AG04450 (cell line): Measurements from ENCODE around the gene CNTNAP5. TPM values are rescaled to one million over a fixed set of nuclear protein-coding genes. Genes with fewer than 3 reads are reported as not detected.

Experiments
- CTCF ChIA-PET: fragments of 300-600, 350-600 bp; formaldehyde crosslinking; extraction: SDS; loops from one replicate; lab custom pipeline; 2022; ENCODE audit warnings: antibody characterized with exemption, inconsistent platforms; lab: Charles Lee
- POLR2A ChIA-PET: fragments of 350-600 bp; formaldehyde crosslinking; extraction: SDS; loops from one replicate; lab custom pipeline; 2021; ENCODE audit warnings: antibody characterized with exemption, inconsistent platforms; lab: Yijun Ruan, JAX
- DNase-seq: peaks from one replicate; pipeline ENCODE4 v3.0.0-alpha.2; 2011; ENCODE audit warnings: low read depth, low spot score
- H3K27ac ChIP-seq: one replicate; pipeline ENCODE4 v1.5.1; 2012; ENCODE audit warnings: low read depth, low read length, control low read depth
- H3K27me3 ChIP-seq: one replicate; pipeline ENCODE4 v1.6.0; 2012; ENCODE audit warnings: low read length; ENCODE audit not compliant: control insufficient read depth, insufficient read depth
- H3K4me3 ChIP-seq: 2 replicates; pipeline ENCODE4 v1.5.1; 2011; ENCODE audit warnings: mild to moderate bottlenecking, low read depth, low read length, control low read depth
- H3K9me3 ChIP-seq: 2 replicates; pipeline ENCODE4 v1.5.1; 2012; ENCODE audit warnings: low read length; ENCODE audit not compliant: control insufficient read depth, insufficient read depth
- CTCF ChIP-seq: IDR thresholded peaks from 2 replicates; pipeline ENCODE4 v1.5.1; 2011; ENCODE audit warnings: low read depth, low read length, control low read depth, inconsistent platforms
- polyA plus RNA-seq: library from polyadenylated mRNA; depleted of rRNA; stranded (reverse); fragments of >200 nt; gene quantifications from 2 replicates; pipeline ENCODE4 v1.2.3, GENCODE V29; 2011

Gene CNTNAP5
- polyA plus RNA-seq, 1 experiment, result not detected

GRCh38 chr2:124065636-124066035, 40.5 kb downstream of the CNTNAP5 start:
- H3K27me3 ChIP-seq, result no peaks in the 10 kb centered on the region
- no peak for TF ChIP-seq CTCF
- CTCF ChIA-PET, result no interaction called here

GRCh38 chr2:124066776-124067175, 41.7 kb downstream of the CNTNAP5 start:
- no peak for TF ChIP-seq CTCF
- Histone ChIP-seq H3K27ac (no peak overlapping the region), H3K27me3 (no peaks in the 10 kb centered on the region), H3K9me3 (peaks cover 15% of the 10 kb centered on the region), H3K4me3 (no peak overlapping the region)
- DNase-seq, result no peak
- POLR2A ChIA-PET, result no interaction called here
- CTCF ChIA-PET, result no interaction called here

More at GRCh38 chr2:124065636-124066035, 40.5 kb downstream of the CNTNAP5 start:
- POLR2A ChIA-PET, result no interaction called here
- peaks cover 15% of the 10 kb centered on the region for H3K9me3 ChIP-seq
- H3K4me3 ChIP-seq, result no peak overlapping the region
- no peak for DNase-seq
- no peak overlapping the region for H3K27ac ChIP-seq

GRCh38 chr2:124079045-124079444, 54.0 kb downstream of the CNTNAP5 start:
- no peak overlapping the region for H3K4me3 ChIP-seq
- no peak for DNase-seq
- H3K27ac ChIP-seq, result no peak overlapping the region
- ChIA-PET POLR2A (no interaction called here), CTCF (no interaction called here)
- H3K9me3 ChIP-seq, result peaks cover 7% of the 10 kb centered on the region; the same call in 1 of the 2 replicates
- H3K27me3 ChIP-seq, result no peaks in the 10 kb centered on the region
- no peak for TF ChIP-seq CTCF

GRCh38 chr2:124080281-124081153, 55.4 kb downstream of the CNTNAP5 start:
- POLR2A ChIA-PET, result no interaction called here
- Histone ChIP-seq H3K27ac (no peak overlapping the region), H3K9me3 (peaks cover 12% of the 10 kb centered on the region), H3K4me3 (no peak overlapping the region), H3K27me3 (no peaks in the 10 kb centered on the region)
- no peak for TF ChIP-seq CTCF
- no peak for DNase-seq
- CTCF ChIA-PET, result no interaction called here

GRCh38 chr2:124081154-124081716, 56.1 kb downstream of the CNTNAP5 start:
- ChIA-PET CTCF (no interaction called here), POLR2A (no interaction called here)
- no peak overlapping the region for H3K4me3 ChIP-seq
- no peak for TF ChIP-seq CTCF
- H3K27ac ChIP-seq, result no peak overlapping the region
- H3K27me3 ChIP-seq, result no peaks in the 10 kb centered on the region
- no peak for DNase-seq
- H3K9me3 ChIP-seq, result peaks cover 15% of the 10 kb centered on the region
